ENCODE data around the gene MUC15. TPM values are rescaled to one million over a fixed set of nuclear protein-coding genes. Genes with fewer than 3 reads are reported as not detected.

Gene MUC15
- total RNA-seq, 1 donor from 2014 or later, result not detected

DNA sequence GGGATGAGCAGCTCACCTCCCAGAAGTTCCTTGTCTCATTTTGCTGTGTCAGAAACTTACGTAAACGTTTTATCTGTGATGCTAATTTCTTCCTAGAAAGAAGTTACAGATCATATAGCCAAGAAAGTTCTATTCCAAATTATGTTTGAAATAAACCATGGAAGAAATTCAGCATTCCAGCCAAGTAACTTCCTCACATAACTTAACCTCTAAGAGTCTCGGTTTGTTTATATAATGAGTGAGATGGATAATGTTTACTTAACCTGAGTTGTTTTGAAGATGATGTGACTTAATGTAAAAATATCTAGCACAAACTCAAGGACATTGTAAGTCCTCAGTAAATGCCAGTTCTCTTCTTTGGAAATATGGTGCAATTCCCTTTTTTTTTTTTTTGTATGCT, 8.9 kb upstream of the MUC15 start:
- TF ChIP-seq EZH2 (IDR thresholded peaks at IDR 0.05) (no peak), EZH2phosphoT487 (IDR thresholded peaks at IDR 0.05) (no peak)
- TF ChIP-seq, protein P1, sequence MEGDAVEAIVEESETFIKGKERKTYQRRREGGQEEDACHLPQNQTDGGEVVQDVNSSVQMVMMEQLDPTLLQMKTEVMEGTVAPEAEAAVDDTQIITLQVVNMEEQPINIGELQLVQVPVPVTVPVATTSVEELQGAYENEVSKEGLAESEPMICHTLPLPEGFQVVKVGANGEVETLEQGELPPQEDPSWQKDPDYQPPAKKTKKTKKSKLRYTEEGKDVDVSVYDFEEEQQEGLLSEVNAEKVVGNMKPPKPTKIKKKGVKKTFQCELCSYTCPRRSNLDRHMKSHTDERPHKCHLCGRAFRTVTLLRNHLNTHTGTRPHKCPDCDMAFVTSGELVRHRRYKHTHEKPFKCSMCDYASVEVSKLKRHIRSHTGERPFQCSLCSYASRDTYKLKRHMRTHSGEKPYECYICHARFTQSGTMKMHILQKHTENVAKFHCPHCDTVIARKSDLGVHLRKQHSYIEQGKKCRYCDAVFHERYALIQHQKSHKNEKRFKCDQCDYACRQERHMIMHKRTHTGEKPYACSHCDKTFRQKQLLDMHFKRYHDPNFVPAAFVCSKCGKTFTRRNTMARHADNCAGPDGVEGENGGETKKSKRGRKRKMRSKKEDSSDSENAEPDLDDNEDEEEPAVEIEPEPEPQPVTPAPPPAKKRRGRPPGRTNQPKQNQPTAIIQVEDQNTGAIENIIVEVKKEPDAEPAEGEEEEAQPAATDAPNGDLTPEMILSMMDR (IDR thresholded peaks at IDR 0.05), result no peak
- Mint-ChIP-seq H3K36me3 (no peaks in the 10 kb centered on the region), H3K27me3 (ENCODE audit: insufficient read depth, low read depth) (no peaks in the 10 kb centered on the region), H3K9me3 (no peaks in the 10 kb centered on the region), H3K27ac (no peak overlapping the region), H3K4me1 (peaks cover 19% of the 10 kb centered on the region), H3K4me3 (no peak overlapping the region)
- Histone ChIP-seq H3K9ac (no peak overlapping the region), H3K79me2 (ENCODE audit: low read depth) (no peaks in the 10 kb centered on the region), H3K9me3 (ENCODE audit: low read depth) (no peaks in the 10 kb centered on the region), H3F3A (ENCODE audit: low read depth) (no peaks in the 10 kb centered on the region), H3K36me3 (no peaks in the 10 kb centered on the region), H3K4me1 (no peaks in the 10 kb centered on the region), H4K20me1 (ENCODE audit: low read depth) (no peaks in the 10 kb centered on the region), H3K4me2 (no peak overlapping the region), H2AFZ (replicated peaks) (no peak overlapping the region), H3K27ac (no peak overlapping the region), H3K4me3 (no peak overlapping the region), H3K27me3 (no peaks in the 10 kb centered on the region)
- no peak for DNase-seq (ENCODE audit: low spot score)

DNA sequence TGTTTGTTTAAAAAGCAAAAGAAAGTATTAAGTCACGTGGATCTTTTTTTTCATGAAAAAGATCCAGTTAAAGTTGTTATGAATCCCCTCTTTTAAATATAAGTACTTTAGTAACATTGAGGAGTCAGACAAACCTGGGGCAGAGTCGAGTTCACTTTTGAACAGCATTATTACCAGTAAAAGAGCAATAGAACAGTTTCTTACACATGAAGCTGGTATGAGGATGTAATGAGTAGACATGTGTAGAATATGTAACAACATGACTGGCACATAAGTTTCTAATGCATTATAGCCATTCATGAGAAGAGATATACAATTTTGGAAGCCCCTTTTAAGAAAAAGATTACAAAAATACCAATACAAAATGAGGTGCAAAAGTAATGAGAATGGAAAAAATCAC, 7.6 kb upstream of the MUC15 start:
- no peak overlapping the region for H3K4me2 ChIP-seq
- Mint-ChIP-seq H3K27ac (no peak overlapping the region), H3K36me3 (no peaks in the 10 kb centered on the region), H3K27me3 (ENCODE audit: insufficient read depth, low read depth) (no peaks in the 10 kb centered on the region), H3K4me1 (peaks cover 22% of the 10 kb centered on the region), H3K9me3 (no peaks in the 10 kb centered on the region), H3K4me3 (no peak overlapping the region)
- no peaks in the 10 kb centered on the region for H3K9me3 ChIP-seq (ENCODE audit: low read depth)
- no peak overlapping the region for H2AFZ ChIP-seq (replicated peaks)
- H3K9ac ChIP-seq, result no peak overlapping the region
- no peak overlapping the region for H3K27ac ChIP-seq
- no peak overlapping the region for H3K4me3 ChIP-seq
- H3K27me3 ChIP-seq, result no peaks in the 10 kb centered on the region
- H4K20me1 ChIP-seq (ENCODE audit: low read depth), result no peaks in the 10 kb centered on the region
- H3K79me2 ChIP-seq (ENCODE audit: low read depth), result no peaks in the 10 kb centered on the region
- no peaks in the 10 kb centered on the region for H3K4me1 ChIP-seq
- H3K36me3 ChIP-seq, result no peaks in the 10 kb centered on the region
- DNase-seq (ENCODE audit: low spot score), result no peak
- TF ChIP-seq, protein P1 (IDR thresholded peaks at IDR 0.05), result no peak
- no peak for TF ChIP-seq EZH2 (IDR thresholded peaks at IDR 0.05)
- no peak for TF ChIP-seq EZH2phosphoT487 (IDR thresholded peaks at IDR 0.05)
- no peaks in the 10 kb centered on the region for H3F3A ChIP-seq (ENCODE audit: low read depth)

DNA sequence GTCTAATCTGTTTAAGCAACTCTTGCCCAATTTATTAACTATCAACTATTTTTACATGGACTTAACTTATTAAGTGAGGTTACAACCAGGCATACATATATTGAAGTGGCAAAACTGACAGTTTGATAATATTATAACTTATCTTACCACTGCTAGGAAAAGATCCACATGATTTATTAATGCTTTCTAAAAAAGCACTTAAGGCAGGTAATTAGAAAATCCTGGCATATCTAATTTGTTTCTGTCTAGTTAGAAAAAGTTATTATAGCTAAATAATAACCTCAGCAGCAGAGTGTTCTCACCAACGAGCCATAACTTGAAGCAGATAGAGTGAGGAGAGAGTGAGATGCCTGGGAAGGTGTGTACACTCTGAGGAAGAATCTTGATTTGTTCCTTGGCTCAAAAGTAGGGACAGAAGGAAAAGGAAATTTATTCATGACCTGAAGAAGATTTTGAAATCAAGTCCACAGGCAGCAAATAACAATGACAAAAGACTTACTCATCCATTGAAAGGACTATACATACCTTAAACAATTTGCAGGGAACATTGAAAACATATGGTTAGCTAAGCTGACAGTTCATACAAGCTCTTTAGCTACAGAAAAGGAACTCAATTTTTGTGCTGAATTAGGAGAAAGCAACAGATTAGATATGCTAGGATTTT, 7.1 kb upstream of the MUC15 start:
- H3K79me2 ChIP-seq (ENCODE audit: low read depth), result no peaks in the 10 kb centered on the region
- H3K36me3 ChIP-seq, result no peaks in the 10 kb centered on the region
- H3F3A ChIP-seq (ENCODE audit: low read depth), result no peaks in the 10 kb centered on the region
- no peak overlapping the region for H3K4me2 ChIP-seq
- H3K9me3 ChIP-seq (ENCODE audit: low read depth), result no peaks in the 10 kb centered on the region
- no peak overlapping the region for H2AFZ ChIP-seq (replicated peaks)
- H3K9ac ChIP-seq, result no peak overlapping the region
- Mint-ChIP-seq H3K4me1 (peaks cover 22% of the 10 kb centered on the region), H3K27me3 (ENCODE audit: insufficient read depth, low read depth) (no peaks in the 10 kb centered on the region), H3K9me3 (no peaks in the 10 kb centered on the region), H3K36me3 (no peaks in the 10 kb centered on the region), H3K4me3 (no peak overlapping the region), H3K27ac (no peak overlapping the region)
- no peak overlapping the region for H3K27ac ChIP-seq
- no peak for TF ChIP-seq EZH2 (IDR thresholded peaks at IDR 0.05)
- no peak for DNase-seq (ENCODE audit: low spot score)
- H3K4me3 ChIP-seq, result no peak overlapping the region
- no peaks in the 10 kb centered on the region for H4K20me1 ChIP-seq (ENCODE audit: low read depth)
- H3K4me1 ChIP-seq, result no peaks in the 10 kb centered on the region
- H3K27me3 ChIP-seq, result no peaks in the 10 kb centered on the region

DNA sequence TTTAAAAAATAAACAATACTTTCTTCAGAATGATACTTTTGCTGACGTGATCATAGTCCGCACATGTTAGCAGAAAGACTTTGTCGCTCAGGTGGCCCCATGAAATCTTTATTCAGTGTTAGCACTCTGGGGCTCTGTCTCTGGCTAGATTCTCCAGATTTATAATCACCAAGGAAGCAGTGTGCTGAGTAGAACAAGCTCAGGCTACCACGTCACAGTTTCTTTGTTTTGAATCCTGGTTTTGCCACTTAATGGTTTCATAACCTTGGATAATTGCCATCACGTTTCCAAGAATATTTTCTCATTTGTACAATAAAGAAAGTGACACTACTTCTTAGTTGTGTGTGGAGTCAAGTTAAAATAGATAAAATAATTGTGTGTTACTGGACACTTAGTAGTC, 3.9 kb upstream of the MUC15 start:
- H3K27me3 ChIP-seq, result no peaks in the 10 kb centered on the region
- H3K4me1 ChIP-seq, result no peaks in the 10 kb centered on the region
- H2AFZ ChIP-seq (replicated peaks), result no peak overlapping the region
- H3K79me2 ChIP-seq (ENCODE audit: low read depth), result no peaks in the 10 kb centered on the region
- Mint-ChIP-seq H3K27me3 (ENCODE audit: insufficient read depth, low read depth) (no peaks in the 10 kb centered on the region), H3K36me3 (no peaks in the 10 kb centered on the region), H3K27ac (no peak overlapping the region), H3K4me3 (no peak overlapping the region), H3K9me3 (no peaks in the 10 kb centered on the region), H3K4me1 (peaks cover 23% of the 10 kb centered on the region)
- H3K36me3 ChIP-seq, result no peaks in the 10 kb centered on the region
- no peaks in the 10 kb centered on the region for H3K9me3 ChIP-seq (ENCODE audit: low read depth)
- H3F3A ChIP-seq (ENCODE audit: low read depth), result no peaks in the 10 kb centered on the region
- H3K4me2 ChIP-seq, result no peak overlapping the region
- no peak overlapping the region for H3K9ac ChIP-seq
- H4K20me1 ChIP-seq (ENCODE audit: low read depth), result no peaks in the 10 kb centered on the region
- no peak overlapping the region for H3K4me3 ChIP-seq
- no peak overlapping the region for H3K27ac ChIP-seq
- TF ChIP-seq EZH2phosphoT487 (IDR thresholded peaks at IDR 0.05) (no peak), EZH2 (IDR thresholded peaks at IDR 0.05) (no peak)
- TF ChIP-seq, protein P1 (IDR thresholded peaks at IDR 0.05), result no peak
- DNase-seq (ENCODE audit: low spot score), result no peak
